Measurements from ENCODE around the gene MMP8.

The MMP8 gene

DNA sequence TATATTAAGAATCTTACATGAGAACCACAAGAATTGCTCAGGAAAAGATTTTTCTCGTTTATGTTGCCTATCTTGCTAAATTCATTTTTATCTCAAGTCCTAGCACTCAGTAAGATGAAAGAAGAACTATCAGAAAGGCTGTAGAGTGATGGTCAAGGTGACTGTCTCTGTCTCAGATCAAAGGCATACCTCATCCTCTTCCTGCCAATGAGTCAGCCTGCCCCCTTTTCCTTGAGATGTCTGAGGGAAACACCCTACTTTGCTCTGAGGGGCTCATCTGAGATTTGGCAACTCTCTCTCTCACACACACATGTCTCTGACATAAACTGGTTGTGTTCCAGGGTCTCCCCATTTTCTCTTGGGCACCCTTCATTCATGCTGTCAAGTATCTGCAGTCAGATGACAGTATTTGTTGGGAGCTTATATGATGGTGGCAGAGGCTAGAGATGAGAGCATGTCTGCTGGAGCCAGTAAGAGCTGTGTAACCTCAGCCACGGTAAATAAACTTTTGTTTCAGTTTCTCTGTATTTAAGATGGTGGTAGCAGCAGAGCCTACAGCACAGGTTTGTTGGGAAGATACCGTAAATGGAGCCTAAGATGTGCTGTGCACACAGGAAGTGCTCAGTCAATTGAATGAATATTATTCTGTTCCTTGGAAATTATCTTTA is 20.8 kb downstream of the MMP8 start:
- DNase-seq (ENCODE audit: extremely low read depth, low read depth): no peak
- no peak for TF ChIP-seq CTCF (IDR thresholded peaks at IDR 0.05; ENCODE audit: low read depth, low read length)

DNA sequence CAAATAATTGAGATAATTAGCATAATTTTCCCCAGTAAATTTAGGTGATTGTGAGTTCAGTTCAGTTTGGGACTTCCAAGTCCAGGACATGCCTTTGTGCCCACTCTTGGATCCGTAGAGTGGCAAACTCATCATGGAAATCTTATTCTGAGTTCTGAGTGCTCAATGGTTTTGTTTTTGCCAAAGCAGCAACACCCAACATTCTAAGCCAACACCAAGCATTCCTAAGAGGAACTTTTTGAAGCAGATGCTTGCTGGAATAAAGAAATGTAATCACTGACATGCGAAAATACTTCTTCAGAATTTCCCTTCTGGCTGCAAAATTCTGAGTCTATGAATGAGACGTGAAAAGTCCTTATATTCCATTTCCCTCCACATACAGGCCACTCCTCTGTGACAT is 29.6 kb downstream of the MMP8 start:
- DNase-seq (ENCODE audit: extremely low read depth, low read depth): no peak

GRCh38 chr11:102685754-102686153 is 39.0 kb downstream of the MMP8 start:
- no peak for DNase-seq (ENCODE audit: extremely low read depth, low read depth)

More for the DNA sequence above, 29.6 kb downstream of the MMP8 start:
- TF ChIP-seq CTCF (IDR thresholded peaks at IDR 0.05; ENCODE audit: low read depth, low read length): no peak

GRCh38 chr11:102685338-102685737 is 39.4 kb downstream of the MMP8 start:
- no peak for DNase-seq (ENCODE audit: extremely low read depth, low read depth)
- TF ChIP-seq CTCF (IDR thresholded peaks at IDR 0.05; ENCODE audit: low read depth, low read length): no peak

More at GRCh38 chr11:102685754-102686153, 39.0 kb downstream of the MMP8 start:
- no peak for TF ChIP-seq CTCF (IDR thresholded peaks at IDR 0.05; ENCODE audit: low read depth, low read length)

- no peak for DNase-seq (ENCODE audit: extremely low read depth, low read depth)
- no peak; the same call in none of the 2 replicates for TF ChIP-seq CTCF (IDR thresholded peaks at IDR 0.05; ENCODE audit: low read depth, low read length)
These were observed 41.5 kb downstream of the MMP8 start for GRCh38 chr11:102683277-102683676.

DNA sequence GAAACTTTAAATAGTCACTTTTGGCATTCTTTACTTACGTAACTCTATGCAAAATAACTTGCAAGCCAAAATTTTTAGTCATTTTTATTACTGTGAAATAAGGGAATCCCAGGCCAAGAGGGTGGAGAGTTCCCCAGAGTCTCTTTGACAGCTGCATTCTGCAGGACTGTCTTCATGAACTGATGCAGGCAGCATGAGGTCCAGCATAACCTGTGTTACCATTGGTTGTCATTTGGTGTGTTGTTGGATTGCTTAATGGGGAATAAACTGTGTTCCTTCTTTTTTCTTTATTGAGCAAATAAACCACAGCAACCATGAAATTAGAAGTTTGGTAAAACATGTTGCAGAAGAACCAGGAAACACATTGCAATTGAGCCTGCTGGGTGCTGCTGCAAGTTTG is 43.8 kb downstream of the MMP8 start:
- peak; percentile 3 for DNase-seq (ENCODE audit: extremely low read depth, low read depth)
- no peak for TF ChIP-seq CTCF (IDR thresholded peaks at IDR 0.05; ENCODE audit: low read depth, low read length)

- no peak for DNase-seq (ENCODE audit: extremely low read depth, low read depth)
- no peak for TF ChIP-seq CTCF (IDR thresholded peaks at IDR 0.05; ENCODE audit: low read depth, low read length)
These were observed 46.7 kb downstream of the MMP8 start for GRCh38 chr11:102678022-102678421.
